ENCODE results near the gene PEDS1.

GRCh38 chr20:50127587-50128519 is 25.7 kb downstream of the PEDS1 start:
- TF ChIP-seq CTCF (IDR thresholded peaks at IDR 0.05; ENCODE audit: low read length) (no peak), EZH2 (IDR thresholded peaks at IDR 0.05; ENCODE audit: borderline replicate concordance, low read length) (no peak)

All from OCI-LY1 (cell line).